ENCODE measurements around the gene KLF9. TPM values are rescaled to one million over a fixed set of nuclear protein-coding genes. Genes with fewer than 3 reads are reported as not detected.
A peak's percentile ranks its signal among the peaks of the same experiment; 100 is the strongest.

Gene KLF9
- total RNA-seq, 4 donors from 2014 or later = 40.6 to 124 (median 55.4) TPM

DNA sequence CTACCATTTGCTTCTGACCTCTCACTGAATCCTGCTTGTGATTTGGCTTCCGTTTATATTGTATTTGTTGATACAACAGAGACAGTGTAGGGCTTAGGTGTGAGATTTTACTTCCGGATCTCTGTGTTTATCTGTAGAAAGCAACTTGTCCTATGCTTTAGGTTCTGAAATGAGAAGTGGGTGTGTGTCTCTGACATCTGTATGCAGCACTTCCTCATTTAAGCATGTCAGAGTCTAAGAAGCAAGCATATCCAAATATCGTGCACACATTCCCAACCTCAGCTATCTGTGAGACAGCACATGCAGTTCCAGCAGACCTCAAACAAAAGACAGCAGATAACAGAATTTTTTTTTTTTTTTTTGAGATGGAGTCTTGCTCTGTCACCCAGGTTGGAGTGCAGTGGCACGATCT lies 16.3 kb downstream of the KLF9 start:
- DNase-seq = peak in 2 of 3 donors; percentile 59 to 69
- peak overlapping the region; percentile 20 to 74 (median 52) for H3K27ac ChIP-seq
- H3K9me3 ChIP-seq = no peaks in the 10 kb centered on the region
- no peak overlapping the region for H3K4me3 ChIP-seq
- peaks cover 0 to 60% (median 13%) of the 10 kb centered on the region in 4 donors for H3K4me1 ChIP-seq
- TF ChIP-seq POLR2A (IDR thresholded peaks at IDR 0.05) = no peak
- TF ChIP-seq, protein P1, sequence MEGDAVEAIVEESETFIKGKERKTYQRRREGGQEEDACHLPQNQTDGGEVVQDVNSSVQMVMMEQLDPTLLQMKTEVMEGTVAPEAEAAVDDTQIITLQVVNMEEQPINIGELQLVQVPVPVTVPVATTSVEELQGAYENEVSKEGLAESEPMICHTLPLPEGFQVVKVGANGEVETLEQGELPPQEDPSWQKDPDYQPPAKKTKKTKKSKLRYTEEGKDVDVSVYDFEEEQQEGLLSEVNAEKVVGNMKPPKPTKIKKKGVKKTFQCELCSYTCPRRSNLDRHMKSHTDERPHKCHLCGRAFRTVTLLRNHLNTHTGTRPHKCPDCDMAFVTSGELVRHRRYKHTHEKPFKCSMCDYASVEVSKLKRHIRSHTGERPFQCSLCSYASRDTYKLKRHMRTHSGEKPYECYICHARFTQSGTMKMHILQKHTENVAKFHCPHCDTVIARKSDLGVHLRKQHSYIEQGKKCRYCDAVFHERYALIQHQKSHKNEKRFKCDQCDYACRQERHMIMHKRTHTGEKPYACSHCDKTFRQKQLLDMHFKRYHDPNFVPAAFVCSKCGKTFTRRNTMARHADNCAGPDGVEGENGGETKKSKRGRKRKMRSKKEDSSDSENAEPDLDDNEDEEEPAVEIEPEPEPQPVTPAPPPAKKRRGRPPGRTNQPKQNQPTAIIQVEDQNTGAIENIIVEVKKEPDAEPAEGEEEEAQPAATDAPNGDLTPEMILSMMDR (IDR thresholded peaks at IDR 0.05) = no peak
- no peaks in the 10 kb centered on the region for H3K36me3 ChIP-seq
- no peaks in the 10 kb centered on the region for H3K27me3 ChIP-seq

GRCh38 chr9:70395652-70396051 lies 18.8 kb downstream of the KLF9 start:
- TF ChIP-seq POLR2A (IDR thresholded peaks at IDR 0.05) = no peak
- TF ChIP-seq, protein P1 (IDR thresholded peaks at IDR 0.05) = no peak
- no peaks in the 10 kb centered on the region for H3K27me3 ChIP-seq
- H3K36me3 ChIP-seq = no peaks in the 10 kb centered on the region
- no peak overlapping the region for H3K4me3 ChIP-seq
- peaks cover 0 to 70% (median 18%) of the 10 kb centered on the region in 4 donors for H3K4me1 ChIP-seq
- H3K9me3 ChIP-seq = no peaks in the 10 kb centered on the region
- no peak for DNase-seq
- no peak overlapping the region for H3K27ac ChIP-seq

GRCh38 chr9:70392850-70393249 lies 21.6 kb downstream of the KLF9 start:
- Histone ChIP-seq H3K4me1 (peaks cover 0 to 57% (median 11%) of the 10 kb centered on the region in 4 donors), H3K27ac (peak overlapping the region in 1 of 4 donors; percentile 14), H3K9me3 (no peaks in the 10 kb centered on the region), H3K4me3 (no peak overlapping the region), H3K27me3 (no peaks in the 10 kb centered on the region), H3K36me3 (peaks cover 0 to under 1% (median 0%) of the 10 kb centered on the region in 3 donors)
- TF ChIP-seq, protein P1 (IDR thresholded peaks at IDR 0.05) = no peak
- TF ChIP-seq POLR2A (IDR thresholded peaks at IDR 0.05) = no peak
- no peak for DNase-seq

- TF ChIP-seq, protein P1 (IDR thresholded peaks at IDR 0.05) = peak in 2 of 6 experiments; percentile 28 to 29
- no peak for TF ChIP-seq POLR2A (IDR thresholded peaks at IDR 0.05)
- H3K4me3 ChIP-seq = no peak overlapping the region
- H3K4me1 ChIP-seq = peaks cover 0 to 51% (median 6%) of the 10 kb centered on the region in 4 donors
- peak overlapping the region in 1 of 4 donors; percentile 14 for H3K27ac ChIP-seq
- H3K9me3 ChIP-seq = no peaks in the 10 kb centered on the region
- H3K36me3 ChIP-seq = peaks cover 0 to 7% (median 0%) of the 10 kb centered on the region in 3 donors
- no peak for DNase-seq
- no peaks in the 10 kb centered on the region for H3K27me3 ChIP-seq
Observed at GRCh38 chr9:70392189-70392588, 22.3 kb downstream of the KLF9 start.

DNA sequence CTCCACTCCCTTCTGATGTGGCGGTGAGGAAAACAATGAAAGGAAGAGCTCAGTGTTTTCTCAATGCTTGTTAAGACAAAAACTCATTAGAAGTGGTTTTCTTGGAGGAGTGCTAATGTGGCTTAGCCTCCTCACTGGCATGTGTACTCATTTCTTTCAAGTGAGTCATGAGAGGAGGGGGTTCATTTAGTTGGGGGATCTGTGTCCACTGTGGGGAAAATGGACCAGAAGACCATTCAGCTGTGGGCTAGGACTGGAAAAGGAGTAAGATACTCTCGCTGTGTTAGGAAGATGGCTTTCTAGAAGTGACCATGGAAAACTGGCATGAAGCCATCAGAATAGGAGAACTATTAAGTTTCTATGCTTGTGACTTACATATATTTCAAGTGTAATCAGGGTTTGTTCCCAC lies 23.5 kb downstream of the KLF9 start:
- TF ChIP-seq POLR2A (IDR thresholded peaks at IDR 0.05) = no peak
- TF ChIP-seq, protein P1 (IDR thresholded peaks at IDR 0.05) = no peak
- no peaks in the 10 kb centered on the region for H3K27me3 ChIP-seq
- H3K4me3 ChIP-seq = no peak overlapping the region
- H3K4me1 ChIP-seq = peaks cover 0 to 51% (median 4%) of the 10 kb centered on the region in 4 donors
- no peak for DNase-seq
- no peaks in the 10 kb centered on the region for H3K9me3 ChIP-seq
- H3K36me3 ChIP-seq = peaks cover 0 to 19% (median 0%) of the 10 kb centered on the region in 3 donors
- H3K27ac ChIP-seq = no peak overlapping the region
